HepG2 (cell line): ENCODE data around the gene PCBD1. TPM values are rescaled to one million over a fixed set of nuclear protein-coding genes. Genes with fewer than 3 reads are reported as not detected.

Experiments used
- ATAC-seq: fragments of 200-7000 bp; cut with Tn5 transposase; 3 replicates; pipeline ENCODE4 v1.9.1; 2020; ENCODE audit warnings: mild to moderate bottlenecking, moderate library complexity
- BruUV-seq: library from RNA; stranded (reverse); fragments of 400-500 nt; replicated peaks from 2 replicates; lab custom pipeline; 2021; lab: Mats Ljungman, UMichigan
- CTCF ChIA-PET: fragments of 300-600 bp; formaldehyde crosslinking; extraction: SDS; loops from one replicate; lab custom pipeline; 2021; ENCODE audit warnings: low total read pairs, inconsistent platforms, low intra/inter-chr PET ratio; lab: Yijun Ruan, JAX
- POLR2A ChIA-PET: fragments of 350-600 bp; sonication (Branson Sonifier 250); formaldehyde crosslinking; loops from one replicate; lab custom pipeline; 2020; ENCODE audit warnings: antibody characterized with exemption, inconsistent platforms; lab: Yijun Ruan, JAX
- DNase-seq: peaks from one replicate; pipeline ENCODE4 v3.0.0-alpha.2; 2015; ENCODE audit warnings: low spot score
- FAIRE-seq: peaks from 3 replicates; lab custom pipeline; 2011; peaks lifted over from hg19 to GRCh38; lab: Jason Lieb, UNC
- H2AFZ ChIP-seq: one replicate; pipeline ENCODE4 v1.6.1; 2011; ENCODE audit warnings: low read length, inconsistent platforms
- H3K27ac ChIP-seq: fragments of 300-600 bp; 3 replicates; pipeline ENCODE4 v1.8.0; 2011; ENCODE audit warnings: mixed run types, mild to moderate bottlenecking, mixed read lengths, low read length, inconsistent platforms; ENCODE audit not compliant: insufficient read depth; ENCODE audit errors: extremely low read length
- H3K27me3 ChIP-seq, 2 experiments: fragments of 200-600 bp in 1 of 2; 2 replicates in 1 of 2; 3 replicates in 1 of 2; pipeline versions ENCODE4 v1.6.0 to v1.8.0; 2011; ENCODE audit warnings: low read length in 2 of 2, mild to moderate bottlenecking in 2 of 2, moderate library complexity in 2 of 2, inconsistent platforms in 1 of 2; ENCODE audit not compliant: insufficient read depth in 2 of 2, control insufficient read depth in 1 of 2
- H3K36me3 ChIP-seq, 2 experiments: fragments of 200-600 bp in 1 of 2; replicated peaks in 1 of 2; 2 replicates in 1 of 2; 3 replicates in 1 of 2; pipeline versions ENCODE4 v1.5.1 to v1.8.0; 2011; ENCODE audit warnings: low read length in 2 of 2, inconsistent platforms in 1 of 2; ENCODE audit not compliant: insufficient read depth in 2 of 2, control insufficient read depth in 1 of 2
- H3K4me1 ChIP-seq: 2 replicates; pipeline ENCODE4 v1.5.1; 2012; ENCODE audit warnings: low read length, inconsistent platforms; ENCODE audit not compliant: insufficient read depth
- H3K4me2 ChIP-seq: 2 replicates; pipeline ENCODE4 v1.6.0; 2011; ENCODE audit warnings: low read depth, low read length, inconsistent platforms
- H3K4me3 ChIP-seq, 3 experiments: fragments of 200-600 bp in 1 of 3; sonication (generic), shearing (Covaris generic) in 1 of 3; replicated peaks in 1 of 3; 2 replicates each; pipeline ENCODE4 v1.5.1; 2011 to 2016; ENCODE audit warnings: low read length in 3 of 3, inconsistent platforms in 2 of 3, low read depth in 2 of 3, mild to moderate bottlenecking in 2 of 3, control low read depth in 1 of 3, mixed read lengths in 1 of 3; ENCODE audit not compliant: insufficient read depth in 1 of 3
- H3K79me2 ChIP-seq: one replicate; pipeline ENCODE4 v1.6.1; 2011; ENCODE audit warnings: low read length, inconsistent platforms; ENCODE audit not compliant: insufficient read depth
- H3K9ac ChIP-seq: 2 replicates; pipeline ENCODE4 v1.6.0; 2011; ENCODE audit warnings: mild to moderate bottlenecking, low read depth, low read length, inconsistent platforms; ENCODE audit not compliant: insufficient read depth
- H3K9me3 ChIP-seq: 2 replicates; pipeline ENCODE4 v1.5.1; 2012; ENCODE audit warnings: mild to moderate bottlenecking, low read length
- H4K20me1 ChIP-seq: 2 replicates; pipeline ENCODE4 v1.6.0; 2011; ENCODE audit warnings: inconsistent platforms, mild to moderate bottlenecking, low read length, moderate library complexity; ENCODE audit not compliant: insufficient read depth
- NCOA5 ChIP-seq: sonication (generic); formaldehyde crosslinking; IDR thresholded peaks from 2 replicates; pipeline ENCODE4 v1.4.0; 2020; ENCODE audit warnings: missing genetic modification reagents
- TAF1 ChIP-seq: sonication (generic); formaldehyde crosslinking; IDR thresholded peaks from 2 replicates; pipeline ENCODE4 v1.4.0; 2020; ENCODE audit warnings: missing genetic modification reagents
- TCF7 ChIP-seq: sonication (generic); IDR thresholded peaks from 2 replicates; pipeline ENCODE4 v1.6.1; 2016; ENCODE audit warnings: antibody characterized with exemption, low read depth
- ZNF768 ChIP-seq: sonication (generic); formaldehyde crosslinking; IDR thresholded peaks from 2 replicates; pipeline ENCODE4 v1.4.0; 2020; ENCODE audit warnings: missing genetic modification reagents
- WGBS: methylation state at CpG from one replicate; pipeline ENCODE4 v1.1.6; 2017; ENCODE audit warnings: low lambda C conversion rate; 5-methylcytosine and 5-hydroxymethylcytosine counted together
- in situ Hi-C: cut with HindIII; loops from 2 replicates; pipeline ENCODE4 v1.10.0; 2017; ENCODE audit warnings: low pct_unique_long_range_greater_than_20kb; ENCODE audit not compliant: extremely low pct_ligation_motif_present
- intact Hi-C: fragments of 100-400 bp; cut with micrococcal nuclease; formaldehyde crosslinking; loops from one replicate; pipeline ENCODE4 v1.10.0; 2022; ENCODE audit not compliant: unreplicated experiment
- polyA plus RNA-seq, 8 experiments: library from polyadenylated mRNA; depleted of rRNA in 3 of 8; stranded (reverse) in 7 of 8; unstranded in 1 of 8; fragments of >200 nt; fragmentation: Illumina TruSeq in 4 of 8; extraction: Trizol in 4 of 8; gene quantifications; 2 replicates each; pipeline versions ENCODE4 v1.2.1 to v1.2.3, GENCODE V29; 2011 to 2016; ENCODE audit warnings: low read depth in 4 of 8, missing spikeins in 1 of 8, mixed read lengths in 1 of 8; ENCODE audit not compliant: insufficient read depth in 1 of 8
- total RNA-seq, 5 experiments: library from RNA; depleted of rRNA; stranded (reverse); fragments of >200 nt; fragmentation: Illumina TruSeq; extraction: Trizol; gene quantifications; 2 replicates each; pipeline ENCODE4 v1.2.3, GENCODE V29; 2016; ENCODE audit warnings: low read depth in 1 of 5
- TF ChIP-seq, protein P1 (sequence below): sonication (generic); formaldehyde crosslinking; IDR thresholded peaks from 2 replicates; pipeline ENCODE4 v1.5.0; 2020; ENCODE audit warnings: missing genetic modification reagents
- TF ChIP-seq, protein P2 (sequence below): sonication (generic); formaldehyde crosslinking; IDR thresholded peaks from 2 replicates; pipeline ENCODE4 v1.4.0; 2020; ENCODE audit warnings: missing genetic modification reagents, borderline replicate concordance

Gene PCBD1
- total and polyA plus RNA-seq, 2 of the 13 experiments (the other 11 are each of a cell fraction or from before 2014, with no cell fraction given): 95.3 to 168 TPM

DNA sequence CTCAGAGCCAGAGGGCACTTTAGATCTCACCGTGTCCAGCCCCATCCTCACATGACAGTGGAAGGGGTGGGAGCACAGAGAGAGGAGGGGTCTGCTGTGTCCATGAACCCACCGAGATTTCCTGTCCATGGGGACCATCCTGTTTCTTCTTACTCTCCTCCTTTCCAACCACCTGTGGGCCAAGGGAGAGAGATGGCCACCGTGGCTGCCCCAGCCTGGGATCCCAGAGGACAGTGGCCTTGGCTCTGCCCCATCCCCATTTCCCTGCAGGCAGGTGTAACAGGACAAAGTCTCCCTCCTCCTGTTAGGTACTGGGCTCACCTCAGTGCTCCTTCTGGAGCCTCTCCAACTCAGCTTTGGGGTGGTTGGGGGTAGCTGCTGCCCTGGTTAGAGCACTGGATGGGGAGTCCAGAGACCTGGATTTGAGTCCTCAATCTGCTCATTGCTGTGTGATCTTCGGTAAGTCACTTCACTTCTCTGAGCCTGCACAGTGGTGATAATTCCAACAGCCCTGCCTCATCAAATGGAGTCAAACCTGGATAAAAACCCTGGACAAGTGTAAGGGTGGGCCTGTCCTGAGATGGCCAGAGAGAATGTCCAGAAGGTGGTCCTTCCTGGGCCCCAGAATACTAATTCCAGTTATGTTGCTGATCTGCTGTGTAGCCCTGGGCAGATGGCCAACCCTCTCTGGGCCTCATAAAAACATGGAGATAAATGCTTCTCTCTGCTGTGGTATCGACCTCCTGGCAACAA lies 17.8 kb upstream of the PCBD1 start:
- CTCF ChIA-PET: no interaction called here
- no peak for ATAC-seq
- no peaks in the 10 kb centered on the region for H3K4me1 ChIP-seq
- BruUV-seq: no TSS peak
- no peaks in the 10 kb centered on the region; the same call in 1 of the 2 replicates for H4K20me1 ChIP-seq
- H3K36me3 ChIP-seq: no peaks in the 10 kb centered on the region
- POLR2A ChIA-PET: no interaction called here
- no peaks in the 10 kb centered on the region for H3K79me2 ChIP-seq
- FAIRE-seq: no peak
- no peak overlapping the region for H3K4me2 ChIP-seq
- intact Hi-C loops: no loop called here
- H2AFZ ChIP-seq: no peak overlapping the region
- no peak overlapping the region for H3K9ac ChIP-seq
- H3K9me3 ChIP-seq: no peaks in the 10 kb centered on the region
- no peak for DNase-seq
- TF ChIP-seq, protein P1, sequence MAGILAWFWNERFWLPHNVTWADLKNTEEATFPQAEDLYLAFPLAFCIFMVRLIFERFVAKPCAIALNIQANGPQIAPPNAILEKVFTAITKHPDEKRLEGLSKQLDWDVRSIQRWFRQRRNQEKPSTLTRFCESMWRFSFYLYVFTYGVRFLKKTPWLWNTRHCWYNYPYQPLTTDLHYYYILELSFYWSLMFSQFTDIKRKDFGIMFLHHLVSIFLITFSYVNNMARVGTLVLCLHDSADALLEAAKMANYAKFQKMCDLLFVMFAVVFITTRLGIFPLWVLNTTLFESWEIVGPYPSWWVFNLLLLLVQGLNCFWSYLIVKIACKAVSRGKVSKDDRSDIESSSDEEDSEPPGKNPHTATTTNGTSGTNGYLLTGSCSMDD (CRISPR knock-in tag): no peak
- TF ChIP-seq, protein P2, sequence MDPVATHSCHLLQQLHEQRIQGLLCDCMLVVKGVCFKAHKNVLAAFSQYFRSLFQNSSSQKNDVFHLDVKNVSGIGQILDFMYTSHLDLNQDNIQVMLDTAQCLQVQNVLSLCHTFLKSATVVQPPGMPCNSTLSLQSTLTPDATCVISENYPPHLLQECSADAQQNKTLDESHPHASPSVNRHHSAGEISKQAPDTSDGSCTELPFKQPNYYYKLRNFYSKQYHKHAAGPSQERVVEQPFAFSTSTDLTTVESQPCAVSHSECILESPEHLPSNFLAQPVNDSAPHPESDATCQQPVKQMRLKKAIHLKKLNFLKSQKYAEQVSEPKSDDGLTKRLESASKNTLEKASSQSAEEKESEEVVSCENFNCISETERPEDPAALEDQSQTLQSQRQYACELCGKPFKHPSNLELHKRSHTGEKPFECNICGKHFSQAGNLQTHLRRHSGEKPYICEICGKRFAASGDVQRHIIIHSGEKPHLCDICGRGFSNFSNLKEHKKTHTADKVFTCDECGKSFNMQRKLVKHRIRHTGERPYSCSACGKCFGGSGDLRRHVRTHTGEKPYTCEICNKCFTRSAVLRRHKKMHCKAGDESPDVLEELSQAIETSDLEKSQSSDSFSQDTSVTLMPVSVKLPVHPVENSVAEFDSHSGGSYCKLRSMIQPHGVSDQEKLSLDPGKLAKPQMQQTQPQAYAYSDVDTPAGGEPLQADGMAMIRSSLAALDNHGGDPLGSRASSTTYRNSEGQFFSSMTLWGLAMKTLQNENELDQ (CRISPR knock-in tag): no peak
- TF ChIP-seq ZNF768 (CRISPR knock-in tag): peak; percentile 77
- no peak for TF ChIP-seq TAF1 (CRISPR knock-in tag)
- no peak for TF ChIP-seq NCOA5 (CRISPR knock-in tag)
- no peak for TF ChIP-seq TCF7
- in situ Hi-C loops: loop anchor here (5.0 kb wide), 1 partner anchor 381 kb away; no protein-coding TSS in a partner anchor
- 11% methylated on average over 3 of the region's 5 CpGs for WGBS
- peaks cover 9 to 52% of the 10 kb centered on the region in 2 experiments; a peak in 4 of 5 replicates for H3K27me3 ChIP-seq
- no peak overlapping the region for H3K27ac ChIP-seq
- H3K4me3 ChIP-seq: no peak overlapping the region
